Breast epithelium (tissue), 4 donors: ENCODE results near the gene SETD7. TPM values are rescaled to one million over a fixed set of nuclear protein-coding genes. Genes with fewer than 3 reads are reported as not detected.

Experiments used
- DNase-seq, 2 donors: peaks; one replicate each; pipeline ENCODE4 v3.0.0-alpha.2; 2019; ENCODE audit warnings: low spot score in 2 of 2
- H3K27ac ChIP-seq, 2 donors: fragments of 200-600 bp; sonication (generic) in 1 of 2; one replicate each; pipeline ENCODE4 v1.5.1; 2016 to 2019; ENCODE audit warnings: mild to moderate bottlenecking in 1 of 2
- H3K27me3 ChIP-seq, 2 donors: fragments of 200-600 bp; sonication (generic) in 1 of 2; one replicate each; pipeline versions ENCODE4 v1.5.1 to v1.6.0; 2017 to 2019; ENCODE audit warnings: control low read depth in 1 of 2, mild to moderate bottlenecking in 1 of 2
- H3K36me3 ChIP-seq: fragments of 200-600 bp; one replicate; pipeline ENCODE4 v1.5.1; 2019
- H3K4me1 ChIP-seq, 2 donors: fragments of 200-600 bp; sonication (generic); one replicate each; pipeline ENCODE4 v1.5.1; 2016 to 2019; ENCODE audit warnings: control low read depth in 1 of 2
- H3K4me3 ChIP-seq, 3 donors: fragments of 200-600 bp; sonication (generic); 1 replicate in 2 of 3; 2 replicates in 1 of 3; pipeline ENCODE4 v1.5.1; 2016 to 2019; ENCODE audit warnings: mild to moderate bottlenecking in 3 of 3, moderate library complexity in 2 of 3
- H3K9me3 ChIP-seq, 2 donors: fragments of 200-600 bp; sonication (generic) in 1 of 2; one replicate each; pipeline ENCODE4 v1.5.1; 2016 to 2019; ENCODE audit warnings: control low read depth in 1 of 2
- POLR2A ChIP-seq: fragments of 450-650 bp; IDR thresholded peaks from one replicate; pipeline ENCODE4 v1.6.1; 2016; ENCODE audit warnings: antibody characterized with exemption, mild to moderate bottlenecking, moderate library complexity
- POLR2AphosphoS5 ChIP-seq, 3 donors: sonication (generic); formaldehyde crosslinking; IDR thresholded peaks; one replicate each; pipeline ENCODE4 v1.6.1; 2017; ENCODE audit warnings: antibody characterized with exemption in 3 of 3
- intact Hi-C: fragments of 100-400 bp; cut with DNase I; formaldehyde crosslinking; loops from one replicate; pipeline ENCODE4 v1.15.1; 2023; ENCODE audit warnings: low total_unique reads
- total RNA-seq, 3 donors: library from RNA; depleted of rRNA; stranded (reverse); fragments of >200 nt; gene quantifications; one replicate each; pipeline ENCODE4 v1.1.0, GENCODE V29; 2016
- TF ChIP-seq, protein P1 (sequence below), 3 donors: fragments of 450-650 bp; IDR thresholded peaks; one replicate each; pipeline ENCODE4 v1.5.1; 2016 to 2017; ENCODE audit warnings: antibody characterized with exemption in 3 of 3, mild to moderate bottlenecking in 3 of 3, moderate library complexity in 3 of 3

Gene SETD7
- total RNA-seq, 3 donors from 2014 or later = 54.9 to 100 (median 63.6) TPM

DNA sequence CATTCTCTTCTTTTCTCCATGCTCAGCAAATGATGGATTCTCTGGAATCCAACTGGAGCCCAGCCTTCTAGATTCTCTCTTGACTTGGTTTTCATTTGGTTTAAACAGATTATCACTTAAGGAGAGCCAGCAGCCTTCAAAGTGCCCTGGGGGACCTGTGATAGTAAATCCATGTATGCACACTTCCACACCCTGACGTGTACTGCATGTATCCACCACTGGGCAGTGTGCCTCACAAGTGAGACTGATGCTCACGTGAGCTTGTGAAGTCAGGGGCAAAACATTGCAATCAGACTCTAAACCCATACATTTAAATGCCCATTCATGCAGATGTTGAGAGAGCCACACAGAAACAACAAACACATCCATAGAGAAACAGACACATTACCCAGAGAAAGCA is 28.0 kb upstream of the SETD7 start:
- H3K27ac ChIP-seq = no peak overlapping the region
- intact Hi-C loops = no loop called here
- no peaks in the 10 kb centered on the region for H3K4me1 ChIP-seq

DNA sequence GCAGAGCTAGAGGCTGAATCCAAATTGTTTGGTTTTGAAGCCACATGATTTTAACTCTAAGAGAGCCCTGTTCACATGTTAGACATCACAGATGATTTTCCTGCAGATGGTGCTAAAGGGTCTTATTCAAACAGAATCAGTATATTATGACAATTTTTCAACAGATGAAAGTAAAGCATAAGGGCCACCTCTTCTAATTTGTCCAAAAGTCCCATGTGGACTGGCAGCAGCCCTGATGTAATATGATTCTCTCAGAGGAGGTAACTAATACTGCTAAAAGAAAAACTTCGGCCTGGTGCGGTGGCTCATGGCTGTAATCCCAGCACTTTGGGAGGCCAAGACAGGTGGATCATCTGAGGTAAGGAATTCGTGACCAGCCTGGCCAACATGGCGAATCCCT is 26.0 kb upstream of the SETD7 start:
- intact Hi-C loops = no loop called here
- no peaks in the 10 kb centered on the region for H3K9me3 ChIP-seq
- no peak for DNase-seq
- H3K27me3 ChIP-seq = no peaks in the 10 kb centered on the region
- H3K4me3 ChIP-seq = no peak overlapping the region
- no peaks in the 10 kb centered on the region for H3K4me1 ChIP-seq
- no peak for TF ChIP-seq POLR2A
- TF ChIP-seq, protein P1, sequence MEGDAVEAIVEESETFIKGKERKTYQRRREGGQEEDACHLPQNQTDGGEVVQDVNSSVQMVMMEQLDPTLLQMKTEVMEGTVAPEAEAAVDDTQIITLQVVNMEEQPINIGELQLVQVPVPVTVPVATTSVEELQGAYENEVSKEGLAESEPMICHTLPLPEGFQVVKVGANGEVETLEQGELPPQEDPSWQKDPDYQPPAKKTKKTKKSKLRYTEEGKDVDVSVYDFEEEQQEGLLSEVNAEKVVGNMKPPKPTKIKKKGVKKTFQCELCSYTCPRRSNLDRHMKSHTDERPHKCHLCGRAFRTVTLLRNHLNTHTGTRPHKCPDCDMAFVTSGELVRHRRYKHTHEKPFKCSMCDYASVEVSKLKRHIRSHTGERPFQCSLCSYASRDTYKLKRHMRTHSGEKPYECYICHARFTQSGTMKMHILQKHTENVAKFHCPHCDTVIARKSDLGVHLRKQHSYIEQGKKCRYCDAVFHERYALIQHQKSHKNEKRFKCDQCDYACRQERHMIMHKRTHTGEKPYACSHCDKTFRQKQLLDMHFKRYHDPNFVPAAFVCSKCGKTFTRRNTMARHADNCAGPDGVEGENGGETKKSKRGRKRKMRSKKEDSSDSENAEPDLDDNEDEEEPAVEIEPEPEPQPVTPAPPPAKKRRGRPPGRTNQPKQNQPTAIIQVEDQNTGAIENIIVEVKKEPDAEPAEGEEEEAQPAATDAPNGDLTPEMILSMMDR (IDR thresholded peaks at IDR 0.05) = no peak
- TF ChIP-seq POLR2AphosphoS5 (IDR thresholded peaks at IDR 0.05) = no peak
- H3K36me3 ChIP-seq = no peaks in the 10 kb centered on the region
- no peak overlapping the region for H3K27ac ChIP-seq

More for the DNA sequence above, 28.0 kb upstream of the SETD7 start:
- no peaks in the 10 kb centered on the region for H3K27me3 ChIP-seq
- H3K4me3 ChIP-seq = no peak overlapping the region
- no peak for DNase-seq
- no peaks in the 10 kb centered on the region for H3K36me3 ChIP-seq
- no peaks in the 10 kb centered on the region for H3K9me3 ChIP-seq
- TF ChIP-seq POLR2AphosphoS5 (IDR thresholded peaks at IDR 0.05) = no peak
- TF ChIP-seq, protein P1 (IDR thresholded peaks at IDR 0.05) = no peak
- TF ChIP-seq POLR2A = no peak

DNA sequence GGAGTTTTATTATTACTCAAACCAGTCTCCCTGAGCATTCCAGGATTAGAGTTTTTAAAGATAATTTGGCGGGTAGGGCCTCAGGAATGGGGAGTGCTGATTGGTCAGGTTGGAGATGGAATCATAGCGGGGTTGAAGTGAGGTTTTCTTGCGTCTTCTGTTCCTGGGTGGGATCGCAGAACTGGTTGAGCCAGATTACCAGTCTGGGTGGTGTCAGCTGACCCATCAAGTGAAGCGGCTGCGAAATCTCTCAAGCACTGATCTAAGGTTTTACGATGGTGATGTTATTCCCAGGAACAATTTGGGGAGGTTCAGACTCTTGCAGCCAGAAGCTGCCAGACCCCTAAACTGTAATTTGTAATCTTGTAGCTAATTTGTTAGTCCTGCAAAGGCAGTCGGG is 25.1 kb upstream of the SETD7 start:
- Histone ChIP-seq H3K36me3 (no peaks in the 10 kb centered on the region), H3K9me3 (no peaks in the 10 kb centered on the region), H3K27ac (no peak overlapping the region), H3K4me3 (no peak overlapping the region), H3K4me1 (no peaks in the 10 kb centered on the region), H3K27me3 (no peaks in the 10 kb centered on the region)
- intact Hi-C loops = no loop called here
- DNase-seq = no peak
- TF ChIP-seq, protein P1 (IDR thresholded peaks at IDR 0.05) = no peak

DNA sequence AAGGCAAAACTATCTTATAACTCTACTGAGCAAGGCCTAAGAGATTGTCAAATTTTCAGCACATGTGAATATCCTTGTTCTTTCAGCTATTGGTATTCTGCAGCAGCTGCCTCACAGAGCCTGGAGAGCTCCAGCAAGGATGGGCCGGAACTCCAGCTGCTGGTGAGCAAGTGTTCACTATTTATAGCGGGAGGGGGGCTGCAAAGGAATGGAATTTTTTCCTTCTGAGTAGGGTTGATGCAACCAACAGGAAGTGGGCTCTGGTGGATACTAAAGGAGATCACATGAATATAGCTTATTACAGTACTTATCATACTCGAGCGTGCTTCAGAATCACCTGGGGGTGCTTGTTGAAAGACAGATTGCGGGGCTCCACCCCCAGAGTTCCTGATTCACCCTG is 20.2 kb upstream of the SETD7 start:
- intact Hi-C loops = no loop called here
- no peak overlapping the region for H3K4me3 ChIP-seq

DNA sequence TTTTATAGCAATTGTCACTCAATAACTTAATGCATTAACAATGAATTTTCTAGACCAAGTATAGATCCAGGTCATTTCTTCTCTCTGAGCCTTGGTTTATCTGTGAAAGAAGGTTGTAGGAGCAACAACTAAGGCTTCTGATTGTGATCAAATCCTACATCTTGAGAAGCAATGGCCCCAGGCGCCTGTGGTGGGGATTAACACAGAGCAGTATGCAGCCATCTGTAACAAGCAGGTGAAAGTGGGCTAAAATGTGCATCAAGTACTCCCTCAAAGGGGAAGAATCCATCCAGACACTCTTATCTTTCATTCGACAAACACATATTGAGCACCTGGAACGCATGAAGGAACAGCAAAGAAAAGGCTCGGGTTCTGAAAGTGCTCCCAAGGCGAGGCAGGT is 19.1 kb upstream of the SETD7 start:
- Histone ChIP-seq H3K27ac (no peak overlapping the region), H3K36me3 (no peaks in the 10 kb centered on the region), H3K4me3 (no peak overlapping the region), H3K27me3 (no peaks in the 10 kb centered on the region), H3K9me3 (no peaks in the 10 kb centered on the region), H3K4me1 (no peaks in the 10 kb centered on the region)
- TF ChIP-seq POLR2A = no peak
- TF ChIP-seq POLR2AphosphoS5 (IDR thresholded peaks at IDR 0.05) = no peak
- TF ChIP-seq, protein P1 (IDR thresholded peaks at IDR 0.05) = no peak
- intact Hi-C loops = no loop called here
- no peak for DNase-seq

More for the DNA sequence above, 20.2 kb upstream of the SETD7 start:
- no peaks in the 10 kb centered on the region for H3K27me3 ChIP-seq
- no peaks in the 10 kb centered on the region for H3K9me3 ChIP-seq
- H3K27ac ChIP-seq = no peak overlapping the region
- H3K36me3 ChIP-seq = no peaks in the 10 kb centered on the region
- TF ChIP-seq, protein P1 (IDR thresholded peaks at IDR 0.05) = no peak
- TF ChIP-seq POLR2AphosphoS5 (IDR thresholded peaks at IDR 0.05) (no peak), POLR2A (no peak)
- no peak for DNase-seq
- H3K4me1 ChIP-seq = no peaks in the 10 kb centered on the region
